GM21786 (cell line): Measurements from ENCODE around the gene DPH3.

Source experiments
- ATAC-seq: cut with Tn5 transposase; IDR thresholded peaks from one replicate; pipeline ENCODE4 v1.9.1; 2021; ENCODE audit not compliant: unreplicated experiment

Gene DPH3

GRCh38 chr3:16236030-16236639, 28.6 kb downstream of the DPH3 start:
- ATAC-seq, result no peak

- no peak for ATAC-seq
Measured at GRCh38 chr3:16234281-16234680, 30.5 kb downstream of the DPH3 start.

GRCh38 chr3:16233806-16234205, 30.9 kb downstream of the DPH3 start:
- ATAC-seq, result no peak

DNA sequence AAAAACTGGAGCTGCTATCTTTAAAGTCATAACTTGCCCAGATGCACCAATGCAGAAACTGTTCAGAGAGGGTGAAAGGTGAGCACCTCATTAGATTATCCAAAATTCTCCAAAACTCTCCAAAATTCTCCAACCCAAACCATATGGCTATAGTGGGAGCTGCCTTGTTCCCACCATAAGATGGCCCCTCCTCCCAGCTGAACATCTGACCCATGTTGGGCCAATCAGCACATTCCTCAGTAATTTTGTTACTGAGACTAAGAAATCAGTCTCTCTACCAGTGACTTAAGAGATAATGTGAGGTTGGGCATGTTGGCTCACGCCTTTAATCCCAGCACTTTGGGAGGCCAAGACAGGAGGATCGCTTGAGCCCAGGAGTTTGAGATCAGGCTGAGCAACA, 32.8 kb downstream of the DPH3 start:
- no peak for ATAC-seq

DNA sequence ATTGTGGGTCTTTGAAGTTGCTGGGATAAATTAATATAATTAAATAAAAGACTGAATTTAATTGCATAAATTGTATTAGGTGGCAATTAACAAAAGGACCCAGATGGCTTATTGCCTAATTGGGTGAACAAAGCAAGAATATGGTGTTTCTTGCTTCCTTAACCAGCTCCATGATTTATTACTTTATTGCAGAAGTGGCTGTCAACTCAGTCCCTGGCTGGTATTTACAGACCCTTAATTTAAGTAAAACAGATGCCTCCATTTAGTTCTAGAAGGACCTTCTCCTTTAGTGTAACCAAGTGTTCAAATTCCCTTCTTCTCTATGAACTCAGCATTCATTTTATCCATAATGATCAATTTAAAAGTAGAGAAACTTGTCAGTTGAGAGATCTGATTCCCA, 35.1 kb downstream of the DPH3 start:
- ATAC-seq, result no peak

GRCh38 chr3:16227566-16227965, 37.2 kb downstream of the DPH3 start:
- no peak for ATAC-seq

DNA sequence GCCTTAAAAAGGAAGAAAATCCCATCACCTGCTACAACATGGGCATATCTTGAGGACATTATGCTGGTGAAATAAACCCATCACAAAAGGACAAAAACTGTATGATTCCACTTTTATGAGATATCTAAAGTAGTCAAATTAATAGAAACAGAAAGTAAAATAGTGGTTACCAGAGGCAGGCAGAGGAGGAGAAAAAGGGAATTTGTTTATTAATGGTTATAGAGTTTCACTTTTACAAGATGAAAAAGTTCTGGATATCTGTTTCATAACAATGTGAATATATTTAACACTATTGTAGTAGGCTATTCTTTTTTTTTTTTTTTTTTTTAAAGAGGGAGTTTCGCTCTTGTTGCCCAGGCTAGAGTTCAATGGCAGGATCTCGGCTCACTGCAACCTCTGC, 40.4 kb downstream of the DPH3 start:
- ATAC-seq, result no peak

DNA sequence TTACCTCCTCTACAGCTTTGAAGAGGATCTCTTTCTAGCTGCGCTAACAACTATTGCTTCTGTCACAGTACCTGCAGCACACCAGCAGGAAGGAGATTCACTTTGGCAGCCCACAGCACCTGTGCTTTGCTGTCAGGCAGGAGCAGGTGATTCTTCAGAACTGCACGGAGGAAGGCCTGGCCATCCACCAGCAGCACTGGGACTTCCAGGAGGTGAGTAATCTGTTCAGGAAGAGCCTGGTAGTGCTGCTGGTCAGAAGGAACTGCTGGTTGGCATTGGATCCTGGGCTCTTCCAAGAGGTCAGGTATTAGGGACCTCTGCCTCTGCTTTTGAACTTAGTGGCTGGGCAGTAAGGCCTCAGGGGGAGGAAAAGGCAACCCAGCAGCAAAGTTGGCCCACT, 42.2 kb downstream of the DPH3 start:
- no peak for ATAC-seq

DNA sequence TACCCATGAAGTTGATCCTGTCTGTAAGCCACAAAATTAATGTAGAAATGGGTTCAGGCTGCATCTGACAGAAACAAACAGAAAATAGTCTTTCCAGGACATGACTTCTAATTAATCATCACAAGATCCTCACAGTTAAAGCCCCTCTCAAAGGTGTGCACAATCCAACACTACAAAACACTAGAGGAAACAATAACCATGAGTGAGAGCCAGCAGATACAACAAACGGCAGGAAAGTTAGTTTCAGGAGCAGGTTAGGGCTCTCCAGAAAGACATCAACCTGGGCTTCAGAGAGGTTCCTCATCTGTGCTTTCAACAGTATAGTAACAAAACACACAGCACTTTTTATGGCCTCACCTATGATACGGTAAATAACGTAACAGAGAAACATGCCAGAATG, 42.8 kb downstream of the DPH3 start:
- no peak for ATAC-seq

DNA sequence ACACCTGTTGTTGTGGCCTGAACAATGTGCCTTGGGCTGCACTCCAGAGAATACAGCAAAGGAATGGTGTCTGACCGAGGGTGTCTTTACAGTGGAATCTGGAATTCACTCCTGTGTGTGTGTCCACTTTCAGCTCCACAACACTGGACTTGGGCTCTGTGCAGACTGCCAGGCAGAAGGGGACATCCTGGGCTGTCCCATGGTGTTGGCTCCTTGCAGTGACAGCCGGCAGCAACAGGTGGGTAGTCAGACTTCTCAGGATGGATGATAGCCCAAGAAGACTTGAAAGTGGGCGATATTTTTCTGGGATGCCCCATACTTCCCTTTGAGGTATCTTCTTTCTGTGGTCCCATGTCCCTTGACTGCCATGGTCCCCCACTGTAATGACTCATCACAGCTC, 45.0 kb downstream of the DPH3 start:
- no peak for ATAC-seq

DNA sequence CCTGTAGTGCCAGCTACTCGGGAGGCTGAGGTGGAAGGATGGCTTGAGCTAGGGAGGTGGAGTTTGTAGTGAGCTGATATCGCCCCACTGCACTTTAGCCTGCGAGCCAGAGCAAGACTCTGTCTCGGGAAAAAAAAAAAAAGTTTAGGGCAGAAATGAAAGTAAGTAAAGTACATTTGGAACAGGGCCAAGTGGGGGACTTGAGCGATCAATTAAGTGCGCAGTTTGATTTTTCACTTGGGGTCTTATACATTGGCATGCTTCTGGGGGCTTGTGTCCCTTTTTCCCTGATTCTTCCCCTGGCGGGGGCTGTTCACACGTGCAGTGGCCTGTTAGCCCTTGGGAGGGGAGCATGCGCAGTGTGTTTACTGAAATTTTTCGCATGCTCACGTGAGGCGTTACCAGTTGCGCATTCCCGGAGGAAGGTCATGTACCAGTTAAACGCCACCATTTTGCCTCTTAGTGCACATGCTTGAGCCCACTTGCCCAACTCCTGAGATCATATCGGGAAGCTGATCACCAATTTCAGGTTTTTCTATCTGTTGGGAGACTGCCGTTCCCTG, 48.3 kb downstream of the DPH3 start:
- no peak for ATAC-seq

DNA sequence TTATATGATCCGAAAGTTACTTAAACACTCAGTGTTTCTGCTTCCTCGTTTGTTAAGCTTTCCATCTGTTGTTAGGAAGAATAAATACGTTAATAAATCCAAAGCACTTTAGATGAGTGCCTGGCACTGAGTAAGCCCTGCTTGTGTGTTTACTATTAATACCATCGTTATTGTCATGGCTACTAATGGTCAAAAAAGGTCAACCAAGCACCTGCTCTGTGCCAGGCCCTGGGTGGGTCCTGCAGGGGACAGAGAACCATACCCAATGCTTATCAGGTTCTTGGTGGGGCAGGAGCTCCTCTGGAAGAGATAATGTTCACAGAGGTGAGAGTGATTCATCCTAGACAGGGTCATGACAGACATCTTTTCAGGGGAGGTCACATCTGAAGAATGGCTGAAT, 50.4 kb downstream of the DPH3 start:
- no peak for ATAC-seq

DNA sequence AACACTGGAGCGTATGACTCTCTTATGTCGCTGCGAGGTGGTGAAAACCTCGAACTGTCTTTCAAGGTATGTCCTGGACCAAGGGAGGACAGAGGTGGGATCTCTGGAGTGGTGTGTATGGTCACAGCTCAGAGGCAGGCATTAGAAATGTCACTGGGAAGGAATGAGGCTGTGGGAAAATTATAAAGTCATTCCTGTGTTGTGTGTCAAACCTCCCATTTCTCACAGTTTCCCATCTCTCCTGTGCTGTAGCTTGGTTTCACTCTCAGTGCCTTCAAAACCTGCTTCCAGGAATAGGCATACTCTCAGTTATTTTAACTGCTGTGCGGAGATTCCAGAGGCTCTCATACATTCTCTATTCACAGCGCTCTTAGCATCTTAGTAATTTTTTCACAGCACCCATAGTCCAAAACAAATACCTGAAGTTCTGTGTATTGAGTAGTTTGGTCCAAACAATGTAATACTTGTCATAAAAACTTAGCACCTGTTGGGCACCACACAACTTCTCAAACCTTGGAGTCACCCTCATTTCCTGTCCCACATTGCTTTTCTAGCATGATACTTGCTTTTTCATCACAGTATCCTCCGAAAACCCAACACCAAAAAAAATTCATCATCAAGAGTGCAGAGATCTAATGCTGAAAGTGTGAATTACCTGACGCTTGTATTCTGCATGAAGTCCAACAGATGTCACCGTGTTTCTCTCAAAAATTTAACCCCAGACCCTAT, 53.4 kb downstream of the DPH3 start:
- no peak for ATAC-seq
